LNCAP (cell line): ENCODE results near the gene LIPG.

Experiments used
- CTCF ChIP-seq: fragments of 450-650 bp; IDR thresholded peaks from 2 replicates; pipeline ENCODE4 v1.5.1; 2017; ENCODE audit warnings: mild to moderate bottlenecking

LIPG gene

DNA sequence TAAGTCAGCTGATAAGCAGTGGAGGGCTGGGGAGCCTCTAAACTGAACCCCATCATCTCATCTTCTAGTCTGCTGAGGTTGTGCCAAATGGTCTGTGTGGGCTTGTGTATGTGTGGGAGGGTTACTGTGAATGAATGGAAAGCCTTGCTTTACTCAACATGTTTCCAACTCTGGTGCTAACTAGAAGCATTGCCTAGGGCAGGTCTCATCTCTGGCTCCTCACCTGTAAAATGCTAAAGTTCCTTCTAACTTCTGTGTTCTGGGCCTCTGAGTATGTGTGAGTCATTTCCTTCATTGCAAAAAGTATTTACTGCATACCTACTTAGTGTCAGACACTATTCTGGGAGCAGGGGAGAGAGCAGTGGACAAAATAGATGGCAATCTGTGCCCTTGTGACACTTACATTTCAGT lies 1.3 kb downstream of the LIPG start:
- no peak for TF ChIP-seq CTCF

GRCh38 chr18:49563701-49564517 lies 2.1 kb downstream of the LIPG start:
- TF ChIP-seq CTCF, result no peak

GRCh38 chr18:49564518-49564834 lies 2.6 kb downstream of the LIPG start:
- TF ChIP-seq CTCF, result no peak

DNA sequence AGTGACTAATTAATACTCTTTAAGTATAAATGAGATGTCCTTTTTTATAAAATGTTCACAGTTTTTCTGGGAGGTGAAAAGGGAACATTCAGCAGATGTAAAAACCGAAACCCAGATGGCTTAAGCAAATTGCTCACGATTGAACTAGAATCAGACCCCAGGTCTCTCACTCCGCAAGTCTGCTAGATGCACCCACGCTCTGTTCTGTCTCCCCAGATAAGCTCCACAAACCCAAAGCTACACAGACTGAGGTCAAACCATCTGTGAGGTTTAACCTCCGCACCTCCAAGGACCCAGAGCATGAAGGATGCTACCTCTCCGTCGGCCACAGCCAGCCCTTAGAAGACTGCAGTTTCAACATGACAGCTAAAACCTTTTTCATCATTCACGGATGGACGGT lies 3.2 kb downstream of the LIPG start:
- TF ChIP-seq CTCF, result no peak

DNA sequence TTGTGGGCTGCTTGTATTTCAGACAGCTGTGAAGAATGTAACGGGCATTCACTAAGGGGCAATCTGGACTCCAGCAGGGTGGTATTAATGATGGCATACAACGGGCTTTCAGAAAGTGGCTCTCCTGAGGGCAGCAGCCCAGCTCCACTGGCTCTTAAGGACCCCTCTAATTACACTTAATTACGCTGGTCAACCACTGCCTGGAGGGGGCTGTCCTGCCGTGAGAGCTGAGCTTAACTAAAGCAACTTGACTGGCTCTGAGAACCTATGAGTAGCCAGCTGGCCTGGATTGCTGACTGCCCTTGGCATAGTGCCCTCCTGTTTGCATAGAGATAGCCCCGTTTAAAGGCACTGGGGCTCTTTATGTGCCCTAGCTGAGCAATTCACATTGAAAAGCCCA lies 3.8 kb downstream of the LIPG start:
- TF ChIP-seq CTCF, result no peak

GRCh38 chr18:49566217-49566770 lies 4.4 kb downstream of the LIPG start:
- no peak for TF ChIP-seq CTCF

- TF ChIP-seq CTCF, result no peak
Measured at GRCh38 chr18:49566985-49567384, 5.1 kb downstream of the LIPG start.
